NOMO-1 (cell line): ENCODE measurements around the gene LRRC17.
"Not testable (repeated sequence)": the region's sequence is repeated elsewhere in the genome, so short reads cannot be mapped to it uniquely, and the experiment has no call there.

Experiments
- DNase-seq, 2 experiments: peaks; one replicate each; lab custom pipeline; 2025; ENCODE audit not compliant: unreplicated experiment in 2 of 2; lab: John Stamatoyannopoulos, UW

Gene LRRC17

DNA sequence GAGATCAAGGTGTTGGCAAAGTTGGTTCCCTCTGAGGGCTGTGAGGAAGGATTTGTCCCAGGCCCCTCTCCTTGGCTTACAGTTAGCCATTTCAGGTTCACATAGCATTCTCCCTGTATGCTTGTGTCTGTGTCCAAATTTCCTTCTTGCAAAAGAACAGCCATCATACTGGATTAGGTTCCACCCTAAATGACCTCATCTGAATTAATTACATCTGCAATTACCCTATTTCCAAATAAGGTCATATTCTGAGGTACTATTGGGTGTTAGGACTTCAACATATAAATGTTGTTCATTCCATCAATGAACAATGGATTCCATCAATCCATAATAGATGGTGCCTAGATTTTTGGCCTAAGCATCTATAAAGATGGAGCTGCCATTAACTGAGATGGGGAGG, 16.2 kb upstream of the LRRC17 start:
- DNase-seq = no peak

DNA sequence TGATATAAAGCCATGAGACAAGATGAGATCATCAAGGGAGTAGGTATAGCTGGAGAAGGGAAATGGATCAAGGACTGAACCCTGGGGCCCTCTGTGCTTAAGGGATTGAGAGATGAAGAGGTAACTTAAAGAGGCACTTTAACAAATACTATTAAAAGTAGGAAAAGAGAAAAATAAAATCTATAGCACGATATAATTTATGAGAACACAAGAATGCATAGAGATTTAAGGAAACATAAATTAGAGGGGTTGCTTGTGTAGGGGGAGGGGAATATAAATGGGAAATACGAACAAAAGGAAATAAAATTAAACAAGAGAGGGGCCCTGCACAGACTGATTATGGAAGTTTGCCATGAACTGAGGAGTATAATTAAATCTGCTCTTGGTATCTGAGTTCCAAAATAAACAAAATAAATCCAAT, 15.6 kb upstream of the LRRC17 start:
- DNase-seq = no peak

DNA sequence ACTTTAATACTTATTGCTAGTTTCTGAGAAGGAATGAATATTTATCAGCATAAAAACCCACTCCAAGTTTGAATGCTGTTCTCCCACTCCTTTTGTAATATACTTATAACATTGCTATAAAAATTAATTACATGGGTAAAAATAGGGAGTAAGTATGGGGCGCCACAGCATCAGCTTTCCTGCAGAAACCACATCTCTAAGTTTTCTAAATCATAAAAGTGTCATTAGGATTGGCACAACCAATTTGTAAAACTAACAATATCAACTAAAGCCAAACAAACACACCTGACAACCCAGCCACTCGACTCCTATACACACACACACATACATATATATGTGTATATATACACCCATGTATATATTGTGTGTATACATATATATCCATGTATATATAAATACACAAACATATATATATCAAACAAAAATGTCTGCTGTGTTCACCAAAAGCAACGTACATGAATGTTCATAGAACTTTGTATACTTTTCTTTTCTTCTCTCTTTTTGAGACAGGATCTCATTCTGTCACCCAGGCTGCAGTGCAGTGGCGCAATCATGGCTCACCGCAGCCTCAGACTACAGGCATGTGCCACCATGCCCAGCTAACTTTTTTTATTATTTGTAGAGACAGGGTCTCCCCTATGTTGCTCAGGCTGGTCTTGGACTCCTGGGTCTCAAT, 14.8 kb upstream of the LRRC17 start:
- peak; percentile 50 to 57 for DNase-seq

DNA sequence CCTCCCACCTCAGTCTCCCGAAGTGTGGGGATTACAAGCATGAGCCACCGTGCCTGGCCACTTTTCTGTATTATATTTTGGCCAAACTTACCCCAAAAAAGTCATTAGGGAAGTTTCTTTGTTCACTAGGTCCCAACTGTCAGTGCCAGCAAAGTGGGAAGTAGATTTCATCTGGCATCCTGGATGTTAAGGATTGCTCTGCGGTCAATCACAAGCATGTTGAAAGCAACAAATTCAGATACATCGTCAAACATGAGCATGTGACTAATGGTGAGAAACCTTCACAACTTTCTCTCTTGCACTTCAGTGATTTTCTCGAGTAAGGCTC, 14.3 kb upstream of the LRRC17 start:
- peak; percentile 50 to 57 for DNase-seq

DNA sequence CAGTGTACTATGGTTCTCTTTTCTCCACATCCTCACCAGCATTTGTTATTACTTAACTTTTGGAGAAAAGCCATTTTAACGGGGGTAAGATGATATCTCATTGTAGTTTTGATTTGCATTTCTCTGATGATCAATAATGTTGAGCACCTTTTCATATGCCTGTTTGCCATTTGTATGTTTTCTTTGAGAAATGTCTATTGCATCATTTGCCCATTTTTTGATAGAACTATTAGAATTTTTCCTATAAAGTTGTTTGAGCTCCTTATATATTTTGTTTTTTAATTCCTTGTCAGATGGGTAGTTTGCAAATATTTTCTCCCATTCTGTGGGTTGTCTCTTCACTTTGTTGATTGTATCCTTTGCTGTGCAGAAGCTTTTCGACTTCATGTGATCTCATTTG, 10.7 kb upstream of the LRRC17 start:
- not testable (repeated sequence) for DNase-seq

DNA sequence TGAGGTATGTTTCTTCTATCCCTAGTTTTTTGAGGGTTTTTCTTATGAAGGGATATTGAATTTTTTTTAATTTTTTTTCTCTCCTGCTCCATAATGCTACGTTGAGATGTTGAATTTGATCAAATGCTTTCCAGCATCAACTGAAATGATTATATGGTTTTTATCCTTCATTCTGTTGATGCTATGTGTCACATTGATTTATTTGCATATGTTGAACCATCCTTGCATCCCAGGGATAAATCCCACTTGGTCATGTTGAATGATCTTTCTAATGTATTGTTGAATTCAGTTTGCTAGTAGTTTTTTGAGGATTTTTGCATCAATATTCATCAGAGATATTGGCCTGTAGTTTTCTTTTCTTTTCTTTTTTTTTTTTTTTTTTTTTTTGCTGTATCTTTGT, 9.2 kb upstream of the LRRC17 start:
- DNase-seq = not testable (repeated sequence)

DNA sequence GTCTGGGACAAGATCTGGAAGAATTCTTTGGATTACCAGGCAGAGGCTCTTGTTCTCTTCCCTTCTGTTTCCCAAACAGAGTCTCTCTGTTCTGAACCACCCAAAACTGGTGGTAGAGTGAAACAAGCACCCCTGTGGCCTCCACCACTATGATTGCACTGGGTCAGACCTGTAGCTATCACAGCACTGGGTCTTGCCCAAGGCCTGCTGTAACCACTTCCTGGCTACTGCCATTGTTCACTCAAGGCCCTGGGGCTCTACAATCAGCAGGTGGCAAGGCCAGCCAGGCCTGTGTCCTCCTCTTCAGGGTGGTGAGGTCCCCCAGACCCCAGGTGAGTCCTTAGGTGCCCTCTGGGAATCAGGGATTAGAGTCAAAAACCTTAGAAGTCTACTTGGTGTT, 4.1 kb upstream of the LRRC17 start:
- DNase-seq = no peak

DNA sequence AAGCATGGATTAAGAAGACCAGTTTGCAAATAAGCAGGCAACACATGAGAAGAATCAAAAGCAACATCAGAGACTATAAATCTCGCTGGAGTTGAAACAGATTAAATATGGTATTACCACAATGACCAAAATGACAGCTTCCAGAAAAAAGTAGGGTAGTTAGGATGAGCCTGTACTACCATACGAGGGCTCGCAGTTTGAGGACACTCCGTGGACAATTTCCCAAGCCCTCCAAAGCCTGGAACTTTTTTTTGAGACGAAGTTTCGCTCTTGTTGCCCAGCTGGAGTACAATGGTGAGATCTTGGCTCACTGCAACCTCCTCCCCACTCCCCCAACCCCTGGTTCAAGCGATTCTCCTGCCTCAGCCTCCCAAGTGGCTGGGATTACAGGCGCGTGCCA, 1.0 kb downstream of the LRRC17 start:
- DNase-seq = no peak

DNA sequence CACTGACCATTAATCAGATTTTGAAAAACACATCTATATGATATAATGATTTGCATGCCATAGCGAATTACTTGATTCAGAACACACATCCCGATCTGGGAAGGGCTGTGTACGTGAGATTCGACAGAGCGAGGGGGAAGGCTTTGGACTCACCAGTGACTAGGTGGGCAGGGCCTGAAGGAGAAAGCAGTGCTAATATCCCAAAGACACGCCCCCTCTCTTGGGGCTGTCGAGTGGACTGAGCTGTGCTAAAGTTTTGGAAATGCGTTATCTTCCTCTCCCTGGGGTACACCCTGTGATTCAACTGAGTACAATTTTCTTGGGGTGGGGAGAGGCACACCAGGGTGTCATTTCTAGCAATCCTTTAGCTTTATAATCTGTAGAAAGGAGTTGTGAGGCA, 1.8 kb downstream of the LRRC17 start:
- no peak for DNase-seq

DNA sequence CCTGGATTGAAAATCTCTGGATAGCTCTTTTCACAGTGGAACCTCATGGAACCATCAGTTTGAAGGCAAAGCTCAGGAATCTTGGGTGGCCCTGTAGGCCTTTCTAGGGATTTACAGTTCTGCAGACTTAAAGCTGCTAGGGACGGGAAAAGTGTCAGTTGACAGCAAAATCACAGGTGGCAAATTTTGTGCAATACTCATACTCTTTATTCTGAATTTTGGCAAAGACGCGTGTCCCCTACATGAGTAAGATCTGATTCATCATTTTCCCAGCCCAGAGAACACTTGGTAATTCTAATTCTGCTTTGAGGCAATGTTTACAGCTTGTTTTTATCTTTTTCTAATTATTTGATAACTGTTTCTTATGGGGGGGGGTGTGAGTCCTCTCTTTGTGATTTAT, 3.6 kb downstream of the LRRC17 start:
- DNase-seq = no peak

DNA sequence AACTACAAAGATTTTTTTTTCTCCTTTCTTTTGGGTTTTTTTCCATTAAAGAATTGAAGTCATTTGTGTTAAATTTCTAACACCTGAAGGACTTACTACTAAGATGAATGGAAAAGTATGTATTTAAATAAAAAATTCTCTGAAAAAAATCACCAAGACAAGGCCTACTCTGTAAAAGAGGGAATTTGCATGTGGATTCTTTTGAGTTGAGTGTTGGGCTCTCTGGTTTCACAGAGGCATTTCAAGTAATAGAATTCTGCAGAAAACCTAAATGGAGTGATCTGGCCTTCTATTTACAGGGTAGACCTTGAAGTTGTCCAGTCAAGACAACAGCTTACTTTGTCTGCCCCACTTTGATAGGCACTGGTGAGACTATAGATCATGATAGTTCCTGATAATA, 4.1 kb downstream of the LRRC17 start:
- no peak for DNase-seq

DNA sequence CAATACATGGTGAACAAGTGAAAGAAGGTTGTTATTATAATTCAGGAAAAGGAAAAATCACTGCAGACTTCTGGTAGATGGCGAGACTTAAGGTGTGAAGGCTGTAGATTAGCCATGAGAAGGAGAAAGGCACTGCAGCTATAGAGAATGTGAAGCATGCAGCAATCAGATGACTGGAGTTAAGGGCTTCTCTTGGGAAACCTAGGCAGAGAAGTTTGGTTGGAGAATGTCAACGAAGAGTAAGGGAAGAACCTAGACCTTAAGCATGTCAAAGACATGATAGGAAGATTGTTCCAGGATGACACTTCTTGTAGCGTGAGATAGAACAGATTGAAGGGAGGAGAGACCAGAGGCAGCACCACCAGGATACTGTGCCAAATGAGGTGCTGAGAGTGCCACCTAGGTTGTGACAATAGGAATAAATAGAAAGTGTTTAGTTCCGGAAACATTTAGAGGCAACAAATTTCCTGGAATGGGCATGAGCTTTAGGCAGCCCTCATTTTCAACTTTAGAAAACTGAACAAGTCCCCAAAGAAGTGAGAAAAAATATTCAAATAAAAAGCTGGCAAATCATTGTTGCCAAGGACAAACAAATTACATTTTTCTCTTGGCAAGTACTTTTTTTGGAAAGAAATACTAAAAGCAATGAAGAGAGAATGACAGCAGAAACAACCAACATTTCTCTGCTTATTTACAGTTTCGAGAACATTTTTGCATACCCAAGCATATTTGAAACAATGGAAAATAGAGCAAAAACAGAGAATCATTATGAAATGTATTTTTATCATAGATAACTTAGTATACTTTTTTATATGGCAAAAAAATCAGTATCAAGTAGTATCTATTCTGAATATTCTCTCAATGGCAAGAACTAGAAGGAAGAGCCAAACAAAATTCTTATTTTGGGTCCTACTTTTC, 4.9 kb downstream of the LRRC17 start:
- DNase-seq = no peak

DNA sequence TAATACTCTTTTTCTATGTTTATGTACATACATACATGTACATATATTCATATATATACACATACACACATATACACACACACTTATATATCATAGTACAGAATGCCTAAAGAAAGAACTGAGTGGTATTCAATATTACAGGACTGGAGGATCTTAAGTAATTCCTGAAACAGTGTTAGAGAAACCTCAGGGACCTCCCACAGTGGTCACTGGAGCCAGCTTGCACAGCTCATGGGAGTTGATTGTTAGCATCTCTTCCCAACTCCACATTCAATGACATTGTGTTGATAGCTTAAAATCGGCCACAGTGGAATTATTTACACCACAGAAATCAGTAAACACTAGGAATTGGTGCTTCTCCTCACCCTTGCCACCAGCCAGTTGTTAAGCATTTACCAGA, 6.0 kb downstream of the LRRC17 start:
- DNase-seq = no peak

DNA sequence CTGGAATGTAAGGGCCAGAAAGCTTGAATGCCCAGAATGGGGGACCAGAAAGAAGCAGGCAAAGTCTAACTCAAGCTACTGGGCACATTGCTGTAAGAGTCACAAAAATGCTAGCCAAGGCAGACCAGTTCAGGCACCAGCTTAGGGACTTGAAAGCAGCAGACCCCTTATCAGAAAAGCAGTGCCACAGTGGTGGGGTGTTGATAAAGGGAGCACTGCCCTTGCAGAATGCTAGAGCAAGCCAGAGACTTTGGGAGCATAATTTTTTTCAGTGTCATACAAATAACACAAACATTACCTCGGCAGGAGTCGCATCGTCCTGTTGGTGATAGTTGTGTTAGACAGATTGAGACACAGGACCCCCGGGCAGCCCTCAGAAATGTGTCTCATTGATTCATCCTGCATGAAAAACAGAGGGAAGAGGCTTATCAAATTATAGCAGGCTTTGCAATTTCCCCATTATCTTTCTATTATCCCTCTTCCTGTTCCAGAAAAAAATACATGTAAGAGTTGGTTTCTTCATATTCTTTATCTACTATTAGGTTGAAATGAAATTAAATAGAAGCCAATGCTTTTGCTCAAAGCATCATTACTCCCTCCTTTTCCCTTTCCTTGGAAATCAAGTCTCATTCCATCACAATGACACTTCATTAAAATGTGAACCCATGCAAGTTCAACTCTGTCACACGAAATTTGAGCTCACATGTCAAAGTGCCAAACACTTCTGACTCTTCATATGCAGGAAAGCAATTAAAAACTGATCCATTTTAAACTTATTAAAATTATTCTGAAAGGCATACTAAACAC, 13.4 kb downstream of the LRRC17 start:
- no peak for DNase-seq

DNA sequence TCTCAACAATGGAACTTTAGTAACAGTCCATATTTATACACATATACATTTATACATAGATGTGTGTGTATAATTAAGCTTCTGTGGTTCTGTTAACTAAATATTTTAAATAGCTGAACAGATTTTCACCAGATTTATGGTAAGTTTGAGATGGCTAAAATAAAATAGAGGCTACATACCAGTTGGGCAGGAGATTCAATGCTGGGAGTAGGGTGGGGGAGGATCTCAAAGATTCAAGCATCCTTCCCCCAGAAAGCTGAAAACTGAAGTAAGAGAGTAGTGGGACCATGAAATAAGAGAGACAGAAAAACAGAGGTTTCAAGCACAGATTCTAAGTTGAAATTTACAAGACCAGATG, 14.0 kb downstream of the LRRC17 start:
- no peak for DNase-seq

DNA sequence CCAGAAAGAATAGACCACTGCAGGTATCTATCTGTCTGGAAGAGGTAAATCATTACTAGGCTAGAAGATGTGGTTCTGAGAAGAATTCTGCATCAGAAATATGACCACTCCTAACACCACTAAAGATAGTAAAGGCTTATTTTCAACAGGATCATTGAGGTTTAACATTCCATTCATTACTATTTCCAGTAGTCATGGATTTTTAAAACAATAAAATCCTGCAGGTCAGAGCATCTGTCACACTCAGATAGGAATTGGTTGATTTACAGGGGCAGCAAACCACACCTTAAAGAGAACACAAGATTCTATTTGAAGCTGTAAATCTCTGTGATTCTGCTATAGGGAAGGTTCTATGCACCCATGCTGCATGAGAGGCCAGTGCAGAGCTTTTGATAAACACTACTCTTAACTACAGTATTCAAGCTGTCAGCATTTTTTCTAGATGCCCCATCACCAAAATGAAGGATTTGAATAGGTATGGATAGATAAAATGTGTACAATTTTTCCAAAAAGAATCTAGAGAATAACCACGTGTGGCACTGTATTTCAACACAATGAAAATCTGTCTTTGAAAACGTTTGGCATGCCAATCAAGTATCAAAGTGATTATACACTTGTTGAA, 14.6 kb downstream of the LRRC17 start:
- DNase-seq = no peak

DNA sequence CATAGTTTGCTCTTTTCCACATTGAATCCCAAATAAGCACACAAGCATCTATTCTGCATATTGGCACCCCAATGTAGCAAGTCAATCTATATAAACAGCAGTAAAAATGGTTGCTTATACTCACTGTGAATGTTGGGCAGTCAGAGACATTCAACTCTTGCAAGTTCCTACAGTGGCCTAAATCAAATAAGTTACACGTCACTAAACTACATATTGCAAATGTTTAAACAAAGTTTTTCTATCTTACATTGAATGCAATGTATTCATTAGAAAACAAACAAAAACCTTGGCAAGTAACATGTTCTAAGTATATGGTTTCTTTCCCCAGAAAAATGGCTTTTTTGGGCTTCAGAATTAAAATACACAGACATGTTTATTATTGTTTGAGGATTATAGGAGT, 19.0 kb downstream of the LRRC17 start:
- DNase-seq = no peak

DNA sequence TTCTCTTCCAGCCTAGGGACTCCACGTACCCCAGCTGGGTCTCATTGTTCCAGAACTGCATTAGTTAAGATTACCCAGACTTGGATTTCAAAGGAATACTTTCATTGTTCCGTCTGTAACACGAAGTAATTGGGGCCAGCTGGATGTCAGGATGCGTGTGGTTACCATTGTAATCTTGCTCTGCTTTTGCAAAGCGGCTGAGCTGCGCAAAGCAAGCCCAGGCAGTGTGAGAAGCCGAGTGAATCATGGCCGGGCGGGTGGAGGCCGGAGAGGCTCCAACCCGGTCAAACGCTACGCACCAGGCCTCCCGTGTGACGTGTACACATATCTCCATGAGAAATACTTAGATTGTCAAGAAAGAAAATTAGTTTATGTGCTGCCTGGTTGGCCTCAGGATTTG, 21.0 kb downstream of the LRRC17 start:
- no peak for DNase-seq

DNA sequence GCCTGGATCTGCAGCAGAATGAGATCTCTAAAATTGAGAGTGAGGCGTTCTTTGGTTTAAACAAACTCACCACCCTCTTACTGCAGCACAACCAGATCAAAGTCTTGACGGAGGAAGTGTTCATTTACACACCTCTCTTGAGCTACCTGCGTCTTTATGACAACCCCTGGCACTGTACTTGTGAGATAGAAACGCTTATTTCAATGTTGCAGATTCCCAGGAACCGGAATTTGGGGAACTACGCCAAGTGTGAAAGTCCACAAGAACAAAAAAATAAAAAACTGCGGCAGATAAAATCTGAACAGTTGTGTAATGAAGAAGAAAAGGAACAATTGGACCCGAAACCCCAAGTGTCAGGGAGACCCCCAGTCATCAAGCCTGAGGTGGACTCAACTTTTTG, 21.4 kb downstream of the LRRC17 start:
- DNase-seq = no peak

DNA sequence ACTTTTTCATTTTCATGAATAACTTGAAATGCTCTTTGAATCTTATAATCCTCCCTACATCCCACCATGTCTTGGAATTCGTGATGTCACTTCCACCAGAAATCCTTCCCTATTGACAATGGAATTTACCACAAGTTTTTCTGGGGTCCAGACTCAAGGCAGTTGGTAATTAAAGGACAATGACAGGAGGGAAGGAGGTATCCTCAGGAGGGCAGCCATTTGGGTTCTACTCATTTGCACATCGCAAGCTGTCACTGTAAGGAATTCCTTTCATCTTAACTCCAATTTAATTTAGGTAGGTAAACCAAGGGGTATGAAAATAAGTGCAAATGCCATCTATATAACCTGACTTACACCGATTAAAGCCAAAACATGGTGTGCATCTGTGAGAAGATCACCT, 21.9 kb downstream of the LRRC17 start:
- DNase-seq = no peak

DNA sequence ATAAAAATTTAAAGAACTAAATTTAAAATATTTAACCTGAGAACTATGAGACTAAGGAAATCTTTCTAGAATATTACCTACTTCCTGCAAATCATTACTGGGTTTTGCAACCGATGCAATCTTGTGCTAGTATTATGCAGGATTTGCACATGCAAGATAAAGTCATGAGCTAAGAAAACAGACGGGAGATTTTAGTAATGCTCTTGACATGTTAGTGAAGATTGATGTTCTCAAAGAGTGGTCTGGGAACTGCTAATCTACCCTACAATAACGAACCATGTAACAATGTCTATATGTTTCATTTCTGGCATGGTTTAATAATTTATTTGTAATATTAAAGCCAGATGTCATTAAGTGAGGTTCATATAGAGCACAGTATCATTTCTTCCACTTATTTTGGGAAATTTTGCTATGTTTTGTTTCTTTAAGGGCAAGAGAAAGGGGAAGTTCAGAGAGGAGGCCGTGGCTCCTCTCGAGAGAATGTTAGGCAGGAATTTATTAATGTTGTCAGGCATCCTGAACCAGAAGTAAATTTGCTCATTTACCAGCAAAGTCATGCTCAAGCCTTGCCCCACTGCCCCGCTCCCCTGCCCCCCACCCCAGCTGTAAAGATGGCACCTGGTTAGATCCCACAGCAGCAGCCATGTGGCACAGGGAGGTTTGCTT, 22.8 kb downstream of the LRRC17 start:
- peak; percentile 31 to 63 for DNase-seq
